HFF-Myc (cell line): Measurements from ENCODE around the gene TEK.

Experiments used
- DNase-seq: peaks from one replicate; pipeline ENCODE4 v3.0.0-alpha.2; 2011; ENCODE audit warnings: low read depth; ENCODE audit errors: extremely low read depth
- H3K4me3 ChIP-seq: replicated peaks from 2 replicates; pipeline ENCODE4 v1.5.1; 2011; ENCODE audit warnings: low read depth, mild to moderate bottlenecking, control low read depth, low read length
- CTCF ChIP-seq: IDR thresholded peaks from 2 replicates; pipeline ENCODE4 v1.5.1; 2012; ENCODE audit warnings: mild to moderate bottlenecking, low read depth, low read length, control low read depth; ENCODE audit errors: missing control alignments

Gene TEK

GRCh38 chr9:27152405-27152718, 43.3 kb downstream of the TEK start:
- no peak overlapping the region for H3K4me3 ChIP-seq
- no peak for TF ChIP-seq CTCF
- DNase-seq: no peak

GRCh38 chr9:27154908-27155307, 45.9 kb downstream of the TEK start:
- TF ChIP-seq CTCF: no peak
- peak; percentile 44 for DNase-seq
- H3K4me3 ChIP-seq: no peak overlapping the region

GRCh38 chr9:27157097-27157496, 48.1 kb downstream of the TEK start:
- no peak overlapping the region for H3K4me3 ChIP-seq

GRCh38 chr9:27157736-27158135, 48.7 kb downstream of the TEK start:
- no peak for TF ChIP-seq CTCF
- DNase-seq: no peak
- no peak overlapping the region for H3K4me3 ChIP-seq

More at GRCh38 chr9:27157097-27157496, 48.1 kb downstream of the TEK start:
- no peak for DNase-seq
- TF ChIP-seq CTCF: no peak

GRCh38 chr9:27160636-27161035, 51.6 kb downstream of the TEK start:
- TF ChIP-seq CTCF: no peak
- DNase-seq: no peak
- H3K4me3 ChIP-seq: no peak overlapping the region

GRCh38 chr9:27162045-27162444, 53.0 kb downstream of the TEK start:
- TF ChIP-seq CTCF: no peak
- no peak for DNase-seq
- no peak overlapping the region for H3K4me3 ChIP-seq

GRCh38 chr9:27165068-27165467, 56.0 kb downstream of the TEK start:
- no peak overlapping the region for H3K4me3 ChIP-seq
- TF ChIP-seq CTCF: no peak
- no peak for DNase-seq
